Mucosa of descending colon (tissue), 3 donors: ENCODE results near the gene PDE9A. TPM values are rescaled to one million over a fixed set of nuclear protein-coding genes. Genes with fewer than 3 reads are reported as not detected.

Experiments used
- ATAC-seq: fragments of 200-7000 bp; cut with Tn5 transposase; one replicate; pipeline ENCODE4 v1.9.1; 2020; ENCODE audit warnings: mild to moderate bottlenecking, moderate library complexity
- DNase-seq, 3 donors: peaks; one replicate each; pipeline ENCODE4 v3.0.0-alpha.2; 2020
- H3K36me3 ChIP-seq: fragments of 200-600 bp; one replicate; pipeline ENCODE4 v1.8.0; 2021; ENCODE audit warnings: low read depth, mild to moderate bottlenecking
- H3K4me1 ChIP-seq: fragments of 200-600 bp; one replicate; pipeline ENCODE4 v1.8.0; 2021; ENCODE audit warnings: low read depth, mild to moderate bottlenecking
- H3K4me3 ChIP-seq: fragments of 200-600 bp; one replicate; pipeline ENCODE4 v1.8.0; 2021; ENCODE audit warnings: mild to moderate bottlenecking
- H3K9me3 ChIP-seq: fragments of 200-600 bp; one replicate; pipeline ENCODE4 v1.8.0; 2021; ENCODE audit warnings: mild to moderate bottlenecking
- CTCF ChIP-seq: fragments of 200-600 bp; IDR thresholded peaks from one replicate; pipeline ENCODE4 v1.8.0; 2022; ENCODE audit warnings: antibody characterized with exemption, mild to moderate bottlenecking
- intact Hi-C, 2 donors: fragments of 100-400 bp; cut with DNase I in 1 of 2; cut with micrococcal nuclease in 1 of 2; formaldehyde crosslinking; loops; one replicate each; pipeline versions ENCODE4 v1.11.0 to v1.11.1; 2022; cut with DNase I, micrococcal nuclease
- total RNA-seq, 3 donors: library from RNA; stranded (reverse); fragmentation: NEBNext Ultra II Directional in 2 of 3; extraction: Animal tissue kit (Norgen Biotek cat#: 25700) in 2 of 3; gene quantifications; one replicate each; pipeline versions ENCODE4 v1.2.1 to v1.2.4, GENCODE V29; 2021 to 2023
- donor health status: DM: no; HTN: no; CAD: no; lungs with moderate emphysema.
- donor health status: DM: no; HTN: no; CAD: no.
- donor health status: DM: no; HTN: yes; CAD: no.

The PDE9A gene
- total RNA-seq, 3 donors from 2014 or later: 98.4 to 200 (median 167) TPM

- peak in 1 of 3 donors; percentile 40 for DNase-seq
- no peak for TF ChIP-seq CTCF
- peaks cover 16% of the 10 kb centered on the region for H3K4me1 ChIP-seq
- H3K36me3 ChIP-seq: no peaks in the 10 kb centered on the region
- no peak for ATAC-seq
- intact Hi-C loops: loop anchor here in 1 of 2 donors (10.0 kb wide), 1 partner anchor 157 kb away; no protein-coding TSS in a partner anchor
- H3K4me3 ChIP-seq: no peak overlapping the region
- no peaks in the 10 kb centered on the region for H3K9me3 ChIP-seq
Observed at GRCh38 chr21:42657676-42658319, 4.4 kb downstream of the PDE9A start.

GRCh38 chr21:42658320-42659105 is 5.1 kb downstream of the PDE9A start:
- intact Hi-C loops: loop anchor here in 1 of 2 donors (10.0 kb wide), 1 partner anchor 156 kb away; no protein-coding TSS in a partner anchor
- no peak for TF ChIP-seq CTCF
- DNase-seq: peak in 1 of 3 donors; percentile 33
- ATAC-seq: no peak
- Histone ChIP-seq H3K9me3 (no peaks in the 10 kb centered on the region), H3K36me3 (no peaks in the 10 kb centered on the region), H3K4me1 (peaks cover 12% of the 10 kb centered on the region), H3K4me3 (no peak overlapping the region)

DNA sequence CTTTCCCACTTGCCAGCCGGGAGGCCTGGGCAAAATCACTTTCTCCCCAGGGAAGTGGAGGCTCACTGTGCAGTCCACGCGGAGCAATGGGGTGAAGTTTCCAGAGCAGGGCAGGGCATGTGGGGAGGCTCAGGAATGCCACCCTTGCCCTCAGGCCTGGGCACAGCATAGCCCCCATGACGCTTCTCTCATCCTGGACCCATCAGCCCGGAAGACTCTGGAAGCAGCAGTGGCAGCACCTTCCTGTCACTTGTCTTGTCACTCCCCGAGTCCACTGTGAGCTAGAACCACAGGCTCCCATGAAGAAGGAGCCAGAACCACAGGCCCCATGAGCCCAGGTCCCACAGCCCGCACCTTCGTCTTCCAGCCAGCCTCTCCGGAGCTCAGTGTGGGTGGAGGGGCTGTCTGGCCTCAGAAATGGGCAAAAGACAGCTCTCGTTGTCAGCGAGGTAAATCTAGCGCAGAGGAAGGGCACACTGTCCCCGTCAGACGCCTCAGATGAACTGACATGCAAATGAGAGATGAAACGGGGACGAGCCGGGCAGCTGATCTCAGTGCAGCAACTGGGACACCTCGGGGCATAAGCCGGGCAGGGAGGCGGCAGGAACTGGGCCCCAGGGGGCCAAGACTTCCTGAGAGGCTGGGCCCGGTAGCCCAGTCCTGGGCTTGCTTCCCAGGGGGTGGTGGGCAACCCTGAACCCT is 6.1 kb downstream of the PDE9A start:
- Histone ChIP-seq H3K9me3 (no peaks in the 10 kb centered on the region), H3K4me1 (peaks cover 12% of the 10 kb centered on the region), H3K4me3 (no peak overlapping the region), H3K36me3 (no peaks in the 10 kb centered on the region)
- TF ChIP-seq CTCF: no peak
- ATAC-seq (no peak), DNase-seq (peak in 1 of 3 donors; percentile 40)
- intact Hi-C loops: loop anchor here in 1 of 2 donors (10.0 kb wide), 1 partner anchor 155 kb away; no protein-coding TSS in a partner anchor

DNA sequence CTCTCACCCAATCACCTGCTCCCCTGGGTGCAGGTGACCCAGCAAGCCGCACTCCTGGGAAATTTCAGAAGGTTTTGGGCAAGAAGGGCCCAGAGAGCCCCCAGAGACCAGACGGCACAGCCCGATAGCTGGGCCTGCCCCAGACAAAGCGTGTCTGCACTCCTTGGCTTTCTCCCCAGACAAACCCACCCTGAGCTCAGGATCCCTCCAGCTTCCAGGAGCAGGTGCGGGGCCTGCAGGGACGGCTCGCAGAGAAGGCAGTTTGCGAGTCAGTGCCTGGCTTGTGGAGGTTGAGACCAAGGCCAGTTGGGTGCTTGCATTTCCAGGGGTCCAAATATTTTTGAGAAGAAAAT is 6.7 kb downstream of the PDE9A start:
- DNase-seq: peak in 1 of 3 donors; percentile 22
- Histone ChIP-seq H3K4me1 (peaks cover 15% of the 10 kb centered on the region), H3K9me3 (no peaks in the 10 kb centered on the region), H3K36me3 (no peaks in the 10 kb centered on the region), H3K4me3 (no peak overlapping the region)
- intact Hi-C loops: no loop called here
- no peak for ATAC-seq
- no peak for TF ChIP-seq CTCF

GRCh38 chr21:42661688-42662429 is 8.4 kb downstream of the PDE9A start:
- ATAC-seq: no peak
- no peak for TF ChIP-seq CTCF
- Histone ChIP-seq H3K9me3 (no peaks in the 10 kb centered on the region), H3K4me1 (peaks cover 3% of the 10 kb centered on the region), H3K36me3 (no peaks in the 10 kb centered on the region), H3K4me3 (no peak overlapping the region)
- intact Hi-C loops: no loop called here
- DNase-seq: no peak
